Measurements from ENCODE around the gene EIF4ENIF1.
"Not testable (repeated sequence)": the region's sequence is repeated elsewhere in the genome, so short reads cannot be mapped to it uniquely, and the experiment has no call there.

EIF4ENIF1 gene, protein sequence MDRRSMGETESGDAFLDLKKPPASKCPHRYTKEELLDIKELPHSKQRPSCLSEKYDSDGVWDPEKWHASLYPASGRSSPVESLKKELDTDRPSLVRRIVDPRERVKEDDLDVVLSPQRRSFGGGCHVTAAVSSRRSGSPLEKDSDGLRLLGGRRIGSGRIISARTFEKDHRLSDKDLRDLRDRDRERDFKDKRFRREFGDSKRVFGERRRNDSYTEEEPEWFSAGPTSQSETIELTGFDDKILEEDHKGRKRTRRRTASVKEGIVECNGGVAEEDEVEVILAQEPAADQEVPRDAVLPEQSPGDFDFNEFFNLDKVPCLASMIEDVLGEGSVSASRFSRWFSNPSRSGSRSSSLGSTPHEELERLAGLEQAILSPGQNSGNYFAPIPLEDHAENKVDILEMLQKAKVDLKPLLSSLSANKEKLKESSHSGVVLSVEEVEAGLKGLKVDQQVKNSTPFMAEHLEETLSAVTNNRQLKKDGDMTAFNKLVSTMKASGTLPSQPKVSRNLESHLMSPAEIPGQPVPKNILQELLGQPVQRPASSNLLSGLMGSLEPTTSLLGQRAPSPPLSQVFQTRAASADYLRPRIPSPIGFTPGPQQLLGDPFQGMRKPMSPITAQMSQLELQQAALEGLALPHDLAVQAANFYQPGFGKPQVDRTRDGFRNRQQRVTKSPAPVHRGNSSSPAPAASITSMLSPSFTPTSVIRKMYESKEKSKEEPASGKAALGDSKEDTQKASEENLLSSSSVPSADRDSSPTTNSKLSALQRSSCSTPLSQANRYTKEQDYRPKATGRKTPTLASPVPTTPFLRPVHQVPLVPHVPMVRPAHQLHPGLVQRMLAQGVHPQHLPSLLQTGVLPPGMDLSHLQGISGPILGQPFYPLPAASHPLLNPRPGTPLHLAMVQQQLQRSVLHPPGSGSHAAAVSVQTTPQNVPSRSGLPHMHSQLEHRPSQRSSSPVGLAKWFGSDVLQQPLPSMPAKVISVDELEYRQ

DNA sequence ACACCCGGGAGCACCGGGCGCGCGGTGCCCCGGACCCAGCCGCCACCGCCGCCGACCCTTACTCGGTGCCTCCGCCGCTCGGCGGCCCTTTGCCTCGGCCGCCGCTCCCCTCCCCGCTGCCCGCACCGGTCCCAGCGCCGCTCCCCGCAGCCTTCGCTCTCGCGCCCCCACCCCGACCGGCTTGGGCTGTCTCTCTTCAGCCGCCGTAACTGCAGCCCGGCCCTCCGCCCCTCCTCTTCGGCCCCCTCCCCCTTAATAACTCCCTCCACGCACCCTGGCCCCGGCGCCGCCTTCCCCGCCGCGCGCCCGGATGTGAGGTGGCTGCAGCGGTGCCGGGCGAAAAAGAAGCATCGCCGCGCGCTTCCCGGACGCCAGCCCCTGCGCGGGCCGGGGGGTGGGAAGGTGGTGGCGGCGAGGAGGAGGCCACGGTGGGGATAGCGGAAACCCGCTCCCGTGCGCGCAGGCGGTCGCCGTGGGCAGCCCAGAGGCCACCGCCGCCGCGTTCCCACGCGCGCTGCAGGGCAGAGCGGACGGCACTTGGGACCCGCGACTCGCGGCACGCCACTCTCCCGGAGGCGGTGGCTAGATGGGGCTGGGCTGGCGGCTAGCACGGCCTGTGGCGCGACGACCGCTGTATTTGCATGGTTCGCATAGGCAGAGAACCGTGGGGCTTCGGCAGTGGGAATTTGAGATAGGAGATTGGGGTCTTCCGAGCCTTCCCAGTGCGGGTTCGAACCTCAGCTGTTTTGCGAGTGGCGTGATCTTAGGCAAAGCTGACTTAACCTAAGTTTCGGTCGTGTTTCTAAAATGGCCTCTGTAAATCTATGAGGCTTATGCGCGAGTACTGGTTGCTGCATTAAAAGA, at the start of gene EIF4ENIF1:
TSS of gene EIF4ENIF1 (minus strand) at position 211 of the 864 bp plus-strand sequence. CDS start 1,124 bp downstream, outside the sequence.
- Mint-ChIP-seq H3K36me3 (ENCODE audit: low read depth) (peaks cover 35% of the 10 kb centered on the region), H3K4me1 (ENCODE audit: low read depth) (peaks cover 71% of the 10 kb centered on the region), H3K27me3 (no peaks in the 10 kb centered on the region), H3K4me3 (peak within 1 kb of the TSS; percentile 94), H3K9me3 (no peaks in the 10 kb centered on the region), H3K27ac (peak within 1 kb of the TSS; percentile 99)

DNA sequence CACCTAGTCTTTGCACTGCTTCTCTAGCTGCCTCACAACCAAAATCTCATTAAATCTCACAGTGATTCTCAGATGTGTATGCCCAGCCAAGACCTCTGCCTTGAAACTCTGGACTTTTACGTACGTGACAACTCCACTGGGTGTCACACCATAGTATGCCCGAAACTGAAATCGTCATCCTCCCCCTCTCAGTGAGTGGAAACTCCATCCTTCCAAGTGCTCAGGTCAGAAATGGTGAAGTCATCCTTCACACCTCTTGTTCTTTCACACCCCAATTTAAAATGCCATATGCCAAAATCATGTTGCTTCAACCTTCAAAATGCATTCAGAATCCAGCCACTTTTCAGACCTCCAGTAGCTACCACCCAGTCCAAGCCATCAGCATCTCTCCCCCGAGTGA, 49.2 kb upstream of the EIF4ENIF1 start:
- Mint-ChIP-seq H3K4me1 (ENCODE audit: low read depth) (peaks cover 62% of the 10 kb centered on the region), H3K9me3 (no peaks in the 10 kb centered on the region), H3K27me3 (no peaks in the 10 kb centered on the region), H3K4me3 (peak overlapping the region; percentile 68), H3K36me3 (ENCODE audit: low read depth) (peaks cover 52% of the 10 kb centered on the region), H3K27ac (peak overlapping the region; percentile 98)

DNA sequence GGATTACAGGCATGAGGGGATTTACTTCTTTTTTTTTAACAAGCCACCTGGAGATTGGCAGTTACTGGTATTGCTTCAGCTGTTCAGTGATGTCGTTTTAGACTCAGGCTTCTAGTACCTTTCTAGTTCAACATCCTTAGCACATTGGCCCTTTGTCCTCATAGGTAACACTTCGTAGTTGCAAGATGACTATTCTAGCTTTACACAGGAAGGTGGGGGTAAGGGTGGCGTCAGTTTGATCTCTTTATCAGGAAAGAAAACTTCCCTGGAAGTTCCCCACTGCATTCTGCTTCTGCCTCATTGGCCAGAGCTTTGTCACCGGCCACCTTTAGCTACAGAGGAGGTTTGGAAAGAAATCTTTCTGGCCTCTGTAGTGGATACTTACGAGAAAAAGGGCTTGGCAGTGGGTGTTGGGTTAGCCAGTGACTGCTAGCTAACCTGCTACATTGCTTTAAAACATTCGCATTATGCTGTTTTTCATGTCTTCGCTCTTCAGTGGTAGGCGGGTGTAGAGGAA, 47.4 kb upstream of the EIF4ENIF1 start:
- H3K36me3 Mint-ChIP-seq (ENCODE audit: low read depth) = peaks cover 57% of the 10 kb centered on the region
- no peaks in the 10 kb centered on the region for H3K9me3 Mint-ChIP-seq
- no peaks in the 10 kb centered on the region for H3K27me3 Mint-ChIP-seq
- peaks cover 78% of the 10 kb centered on the region for H3K4me1 Mint-ChIP-seq (ENCODE audit: low read depth)
- peak overlapping the region; percentile 98 for H3K27ac Mint-ChIP-seq
- peak overlapping the region; percentile 39 for H3K4me3 Mint-ChIP-seq

GRCh38 chr22:31533374-31533773, 43.7 kb upstream of the EIF4ENIF1 start:
- Mint-ChIP-seq H3K27ac (peak overlapping the region; percentile 88), H3K4me3 (peak overlapping the region; percentile 39), H3K9me3 (no peaks in the 10 kb centered on the region), H3K36me3 (ENCODE audit: low read depth) (peaks cover 63% of the 10 kb centered on the region), H3K4me1 (ENCODE audit: low read depth) (peaks cover 76% of the 10 kb centered on the region), H3K27me3 (no peaks in the 10 kb centered on the region)

DNA sequence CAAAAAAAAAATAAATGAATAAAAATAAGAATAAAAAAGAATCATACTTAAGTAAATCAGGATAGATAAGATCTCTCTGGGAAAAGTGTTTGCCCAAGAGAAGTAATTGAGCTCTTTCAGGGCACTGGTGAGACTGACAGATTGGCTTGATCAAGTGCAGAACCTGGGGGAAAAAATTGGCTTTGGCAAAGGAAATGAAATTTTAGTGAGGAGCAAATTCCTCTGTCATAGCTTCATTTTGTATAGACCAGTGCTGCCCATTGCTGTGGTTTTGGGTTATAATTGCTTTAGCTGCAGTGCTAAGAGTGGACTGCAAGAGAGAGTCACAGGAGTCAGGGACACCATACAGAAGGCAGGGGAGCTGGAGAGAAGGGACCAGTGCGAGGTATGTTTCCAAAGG, 42.4 kb upstream of the EIF4ENIF1 start:
- peaks cover 68% of the 10 kb centered on the region for H3K4me1 Mint-ChIP-seq (ENCODE audit: low read depth)
- H3K27me3 Mint-ChIP-seq = no peaks in the 10 kb centered on the region
- peak overlapping the region; percentile 83 for H3K27ac Mint-ChIP-seq
- H3K36me3 Mint-ChIP-seq (ENCODE audit: low read depth) = peaks cover 58% of the 10 kb centered on the region
- no peaks in the 10 kb centered on the region for H3K9me3 Mint-ChIP-seq
- H3K4me3 Mint-ChIP-seq = peak overlapping the region; percentile 18

- H3K27me3 Mint-ChIP-seq = no peaks in the 10 kb centered on the region
- no peak overlapping the region for H3K4me3 Mint-ChIP-seq
- H3K36me3 Mint-ChIP-seq (ENCODE audit: low read depth) = peaks cover 66% of the 10 kb centered on the region
- peaks cover 70% of the 10 kb centered on the region for H3K4me1 Mint-ChIP-seq (ENCODE audit: low read depth)
- peaks cover 2% of the 10 kb centered on the region for H3K9me3 Mint-ChIP-seq
- H3K27ac Mint-ChIP-seq = peak overlapping the region; percentile 89
Observed at GRCh38 chr22:31530823-31531195, 41.2 kb upstream of the EIF4ENIF1 start.

- Mint-ChIP-seq H3K36me3 (ENCODE audit: low read depth) (peaks cover 76% of the 10 kb centered on the region), H3K9me3 (peaks cover 10% of the 10 kb centered on the region), H3K4me3 (peak overlapping the region; percentile 72), H3K27me3 (no peaks in the 10 kb centered on the region), H3K4me1 (ENCODE audit: low read depth) (peaks cover 78% of the 10 kb centered on the region), H3K27ac (peak overlapping the region; percentile 98)
Observed at GRCh38 chr22:31526270-31526669, 36.6 kb upstream of the EIF4ENIF1 start.

GRCh38 chr22:31524132-31524531, 34.5 kb upstream of the EIF4ENIF1 start:
- not testable (repeated sequence) for H3K27me3 Mint-ChIP-seq
- Mint-ChIP-seq H3K4me1 (ENCODE audit: low read depth) (peaks cover 75% of the 10 kb centered on the region), H3K36me3 (ENCODE audit: low read depth) (peaks cover 72% of the 10 kb centered on the region), H3K9me3 (peaks cover 10% of the 10 kb centered on the region), H3K4me3 (peak overlapping the region; percentile 24), H3K27ac (peak overlapping the region; percentile 98)

- H3K9me3 Mint-ChIP-seq = peaks cover under 1% of the 10 kb centered on the region
- H3K27me3 Mint-ChIP-seq = no peaks in the 10 kb centered on the region
- peaks cover 66% of the 10 kb centered on the region for H3K4me1 Mint-ChIP-seq (ENCODE audit: low read depth)
- H3K36me3 Mint-ChIP-seq (ENCODE audit: low read depth) = peaks cover 71% of the 10 kb centered on the region
- no peak overlapping the region for H3K4me3 Mint-ChIP-seq
- peak overlapping the region; percentile 19 for H3K27ac Mint-ChIP-seq
Observed at GRCh38 chr22:31520051-31520450, 30.4 kb upstream of the EIF4ENIF1 start.

DNA sequence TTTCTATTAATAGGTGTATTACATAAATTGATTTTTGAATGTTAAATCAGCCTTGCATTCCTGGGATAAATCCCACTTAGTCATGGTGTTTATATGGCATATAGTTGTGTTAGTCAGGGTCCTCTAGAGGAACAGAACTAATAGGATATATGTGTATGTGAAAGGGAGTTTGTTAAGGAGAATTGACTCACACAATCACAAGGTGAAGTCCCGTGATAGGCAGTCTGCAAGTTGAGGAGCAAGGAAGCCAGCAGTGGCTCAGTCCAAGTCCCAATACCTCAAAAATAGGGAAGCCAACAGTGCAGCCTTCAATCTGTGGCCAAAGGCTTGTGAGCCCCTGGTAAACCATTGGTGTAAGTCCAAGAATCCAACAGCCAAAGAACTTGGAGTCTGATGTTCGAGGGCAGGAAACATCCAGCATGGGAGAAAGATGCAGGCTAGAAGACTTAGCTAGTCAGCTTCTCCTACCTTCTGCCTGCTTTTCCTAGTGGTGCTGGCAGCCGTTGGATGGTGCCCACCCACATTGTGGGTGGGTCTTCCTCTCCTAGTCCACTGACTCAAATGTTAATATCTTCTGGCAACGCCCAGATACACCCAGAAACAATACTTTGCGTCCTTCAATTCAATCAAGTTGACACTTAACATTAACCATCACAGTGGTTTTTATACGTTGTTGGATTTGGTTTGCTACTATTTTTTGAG, 19.6 kb upstream of the EIF4ENIF1 start:
- Mint-ChIP-seq H3K36me3 (ENCODE audit: low read depth) (peaks cover 62% of the 10 kb centered on the region), H3K4me1 (ENCODE audit: low read depth) (peaks cover 53% of the 10 kb centered on the region), H3K4me3 (no peak overlapping the region), H3K27me3 (no peaks in the 10 kb centered on the region), H3K27ac (peak overlapping the region; percentile 26), H3K9me3 (peaks cover 5% of the 10 kb centered on the region)

GRCh38 chr22:31508536-31508935, 18.9 kb upstream of the EIF4ENIF1 start:
- peaks cover 66% of the 10 kb centered on the region for H3K36me3 Mint-ChIP-seq (ENCODE audit: low read depth)
- H3K9me3 Mint-ChIP-seq = peaks cover 5% of the 10 kb centered on the region
- H3K27me3 Mint-ChIP-seq = no peaks in the 10 kb centered on the region
- peaks cover 58% of the 10 kb centered on the region for H3K4me1 Mint-ChIP-seq (ENCODE audit: low read depth)
- H3K27ac Mint-ChIP-seq = peak overlapping the region; percentile 24
- no peak overlapping the region for H3K4me3 Mint-ChIP-seq

GRCh38 chr22:31507517-31507916, 17.9 kb upstream of the EIF4ENIF1 start:
- Mint-ChIP-seq H3K36me3 (ENCODE audit: low read depth) (peaks cover 68% of the 10 kb centered on the region), H3K27ac (peak overlapping the region; percentile 68), H3K4me1 (ENCODE audit: low read depth) (peaks cover 68% of the 10 kb centered on the region)
- not testable (repeated sequence) for H3K9me3 Mint-ChIP-seq, H3K4me3 Mint-ChIP-seq, H3K27me3 Mint-ChIP-seq

DNA sequence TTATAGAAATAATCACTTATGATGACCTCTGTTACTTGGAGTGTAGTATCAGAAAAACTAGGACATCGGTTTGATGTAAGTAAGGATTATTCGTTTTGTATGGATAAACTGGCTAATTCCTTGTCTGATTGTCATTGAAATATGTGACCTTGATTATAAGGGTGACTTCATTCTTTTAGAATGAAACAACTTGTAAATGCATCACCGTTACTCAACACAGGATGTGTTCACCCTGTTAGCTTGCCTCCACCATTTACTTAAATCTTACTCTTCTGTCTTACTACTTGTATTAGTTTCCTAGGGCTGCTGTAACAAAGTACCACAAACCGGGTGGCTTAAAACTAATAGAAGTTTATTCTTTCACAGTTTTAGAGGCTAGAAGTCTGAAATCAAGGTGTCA, 14.6 kb upstream of the EIF4ENIF1 start:
- no peak overlapping the region for H3K27ac Mint-ChIP-seq
- H3K4me3 Mint-ChIP-seq = no peak overlapping the region
- no peaks in the 10 kb centered on the region for H3K27me3 Mint-ChIP-seq
- peaks cover 5% of the 10 kb centered on the region for H3K9me3 Mint-ChIP-seq
- H3K36me3 Mint-ChIP-seq (ENCODE audit: low read depth) = peaks cover 61% of the 10 kb centered on the region
- H3K4me1 Mint-ChIP-seq (ENCODE audit: low read depth) = peaks cover 82% of the 10 kb centered on the region
